GM18868 (cell line): Measurements from ENCODE around the gene CLIP3.

ENCODE experiments used
- ATAC-seq: cut with Tn5 transposase; IDR thresholded peaks from one replicate; pipeline ENCODE4 v1.9.1; 2021; ENCODE audit warnings: mild to moderate bottlenecking, moderate library complexity; ENCODE audit not compliant: unreplicated experiment

Gene CLIP3

DNA sequence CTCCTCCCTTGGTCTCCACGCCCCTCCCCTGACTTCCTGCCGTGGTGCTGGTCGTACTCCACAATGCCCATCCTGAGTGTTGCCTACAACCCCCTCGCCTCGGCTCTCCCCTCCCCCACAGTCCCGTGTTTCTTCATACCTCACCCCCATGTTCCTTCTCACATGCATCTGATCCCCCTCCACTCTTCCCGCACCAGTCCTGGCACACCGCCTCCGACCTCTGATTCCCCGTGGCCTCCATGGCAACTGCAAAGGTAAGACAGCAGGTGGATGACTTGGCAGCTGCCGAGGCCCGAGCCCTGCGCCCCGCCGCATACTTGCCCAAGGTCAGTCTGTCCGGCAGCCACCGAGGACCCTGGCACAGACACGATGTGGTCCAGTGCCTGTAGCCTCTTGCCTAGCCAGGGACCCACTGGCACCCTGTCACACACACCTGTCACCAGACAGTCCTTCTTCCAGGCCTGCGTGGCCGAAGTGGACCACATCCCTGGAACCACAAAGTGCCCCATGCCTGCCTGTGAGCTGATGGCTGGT, 53.8 kb downstream of the CLIP3 start:
- ATAC-seq, result no peak

DNA sequence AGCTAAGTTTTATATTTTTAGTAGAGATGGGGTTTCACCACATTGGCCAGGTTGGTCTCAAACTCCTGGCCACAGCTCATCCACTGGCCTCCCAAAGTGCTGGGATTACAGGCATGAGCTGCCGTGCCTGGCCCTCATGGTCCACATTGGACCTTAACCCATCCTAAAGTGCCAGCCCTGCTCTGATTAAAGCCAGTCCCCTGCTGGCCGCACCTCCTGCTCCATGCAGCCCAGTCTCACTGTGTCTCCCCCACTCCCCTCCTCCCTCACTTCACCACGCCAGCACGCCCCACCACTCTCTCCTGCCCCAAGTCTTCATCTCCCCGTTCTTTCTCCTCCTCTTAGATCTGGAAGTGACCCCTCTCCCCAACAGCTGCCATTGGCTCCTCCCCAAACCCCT, 54.4 kb downstream of the CLIP3 start:
- ATAC-seq, result no peak

DNA sequence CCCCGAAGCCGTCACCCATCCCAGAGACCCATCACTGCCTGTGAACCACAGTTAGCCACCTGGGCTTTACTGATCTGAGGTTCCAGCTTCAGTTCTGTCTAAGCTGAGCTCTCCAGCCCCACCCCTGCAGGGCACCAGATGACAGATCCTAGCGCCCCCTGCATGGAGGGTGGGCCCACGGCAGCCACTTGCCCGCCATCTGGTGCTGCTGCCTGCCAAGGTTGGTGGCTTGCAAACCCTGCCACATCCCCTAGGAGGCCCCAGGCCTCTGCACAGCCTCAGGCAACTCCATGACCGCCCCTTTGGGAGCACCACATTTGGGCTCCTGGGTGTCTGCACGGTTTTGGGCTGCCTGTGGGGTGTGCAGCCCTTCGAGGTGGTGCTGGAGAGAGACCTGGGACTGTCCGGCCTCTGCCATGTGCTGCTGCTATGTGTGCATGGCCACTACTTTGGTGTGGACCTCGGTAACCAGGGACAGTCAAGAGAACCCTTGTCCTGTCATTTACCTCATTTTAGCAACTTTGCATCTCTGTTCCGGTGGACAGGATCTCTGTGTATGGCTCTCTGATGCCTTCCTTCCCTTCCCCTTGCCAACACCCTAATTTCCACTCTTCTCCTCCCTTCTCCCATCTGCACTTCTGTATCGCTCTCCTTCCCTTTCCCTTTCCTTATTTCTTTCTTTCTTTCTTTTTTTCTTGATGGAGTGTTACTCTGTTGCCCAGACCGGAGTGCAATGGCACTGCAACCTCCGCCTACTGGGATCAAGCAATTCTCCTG, 55.0 kb downstream of the CLIP3 start:
- no peak for ATAC-seq

DNA sequence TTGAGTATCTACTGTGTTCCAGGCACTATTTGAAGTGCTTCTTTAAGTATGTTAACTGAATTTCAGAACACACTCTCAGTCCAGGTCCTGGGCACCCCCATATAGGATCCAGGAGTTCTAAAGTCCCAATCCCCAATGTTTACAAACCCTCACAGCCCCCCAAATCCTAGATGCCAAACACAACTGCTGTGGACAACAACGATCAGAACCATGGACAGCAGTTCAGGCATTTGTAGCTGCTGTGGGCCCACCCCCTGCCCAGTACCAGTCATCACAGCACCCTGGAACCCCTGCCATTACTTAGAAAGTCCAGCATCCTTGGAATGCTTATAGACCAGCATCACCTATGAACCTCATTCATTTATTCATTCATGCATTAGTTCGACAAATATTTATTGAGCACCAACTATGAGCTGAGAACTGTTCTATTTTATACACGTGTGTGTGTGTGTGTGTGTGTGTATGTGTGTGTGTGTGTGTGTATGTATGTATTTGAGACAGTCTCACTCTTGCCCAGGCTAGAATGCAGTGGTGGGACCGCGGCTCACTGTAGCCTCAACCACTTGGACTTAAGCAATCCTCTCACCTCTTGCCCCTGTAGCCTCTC, 57.0 kb downstream of the CLIP3 start:
- no peak for ATAC-seq

DNA sequence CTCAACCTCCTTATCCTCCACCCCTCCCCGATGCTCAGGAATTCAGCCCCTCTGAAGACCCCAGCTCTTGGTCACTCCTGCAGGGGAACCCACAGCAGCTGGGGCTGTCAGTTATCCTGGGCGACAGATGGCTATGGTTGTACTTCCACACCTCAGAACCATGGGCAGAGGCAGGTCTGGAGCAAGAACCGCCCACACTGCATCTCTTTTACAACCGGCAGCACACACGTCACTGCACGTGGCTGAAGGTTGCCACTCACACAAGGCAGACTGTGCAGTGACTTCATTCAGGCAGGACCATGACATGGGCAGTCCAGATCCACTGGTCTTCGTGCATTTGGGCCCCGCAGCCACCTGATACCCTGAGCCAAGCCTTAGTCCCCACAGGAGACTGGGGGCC, 59.2 kb downstream of the CLIP3 start:
- ATAC-seq, result no peak

DNA sequence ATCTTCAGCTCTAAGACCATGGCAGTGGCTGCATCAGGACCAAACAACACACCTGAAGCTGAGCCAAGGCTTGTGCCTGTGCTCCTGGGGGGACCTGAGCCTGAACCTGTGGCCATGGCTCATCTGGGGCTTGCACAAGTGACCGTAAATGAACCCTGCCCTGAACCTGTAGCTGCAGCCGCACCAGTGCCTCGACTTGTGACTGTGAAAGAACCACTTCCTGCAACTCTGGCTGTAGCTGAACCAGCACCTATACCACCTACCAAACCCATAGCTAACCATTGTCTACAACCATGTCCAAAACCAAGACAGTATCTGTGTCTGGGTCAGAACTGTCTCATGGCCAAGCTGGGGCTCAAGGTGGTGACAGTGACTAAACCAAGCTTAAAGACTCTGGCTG, 65.9 kb downstream of the CLIP3 start:
- no peak for ATAC-seq
